Neural progenitor cell (in vitro differentiated cells): ENCODE results near the gene NCDN.

Source experiments
- EZH2 ChIP-seq: fragments of 200-600 bp; sonication (generic); IDR thresholded peaks from 2 replicates; pipeline ENCODE4 v1.6.1; 2017; ENCODE audit warnings: antibody characterized with exemption, mild to moderate bottlenecking, moderate library complexity
- EZH2phosphoT487 ChIP-seq: fragments of 200-600 bp; sonication (generic); IDR thresholded peaks from 2 replicates; pipeline ENCODE4 v1.6.1; 2017; ENCODE audit warnings: antibody characterized with exemption
- TF ChIP-seq, protein P1 (sequence below): fragments of 200-600 bp; sonication (generic); IDR thresholded peaks from 2 replicates; pipeline ENCODE4 v1.5.1; 2017; ENCODE audit warnings: antibody characterized with exemption, mild to moderate bottlenecking

DNA sequence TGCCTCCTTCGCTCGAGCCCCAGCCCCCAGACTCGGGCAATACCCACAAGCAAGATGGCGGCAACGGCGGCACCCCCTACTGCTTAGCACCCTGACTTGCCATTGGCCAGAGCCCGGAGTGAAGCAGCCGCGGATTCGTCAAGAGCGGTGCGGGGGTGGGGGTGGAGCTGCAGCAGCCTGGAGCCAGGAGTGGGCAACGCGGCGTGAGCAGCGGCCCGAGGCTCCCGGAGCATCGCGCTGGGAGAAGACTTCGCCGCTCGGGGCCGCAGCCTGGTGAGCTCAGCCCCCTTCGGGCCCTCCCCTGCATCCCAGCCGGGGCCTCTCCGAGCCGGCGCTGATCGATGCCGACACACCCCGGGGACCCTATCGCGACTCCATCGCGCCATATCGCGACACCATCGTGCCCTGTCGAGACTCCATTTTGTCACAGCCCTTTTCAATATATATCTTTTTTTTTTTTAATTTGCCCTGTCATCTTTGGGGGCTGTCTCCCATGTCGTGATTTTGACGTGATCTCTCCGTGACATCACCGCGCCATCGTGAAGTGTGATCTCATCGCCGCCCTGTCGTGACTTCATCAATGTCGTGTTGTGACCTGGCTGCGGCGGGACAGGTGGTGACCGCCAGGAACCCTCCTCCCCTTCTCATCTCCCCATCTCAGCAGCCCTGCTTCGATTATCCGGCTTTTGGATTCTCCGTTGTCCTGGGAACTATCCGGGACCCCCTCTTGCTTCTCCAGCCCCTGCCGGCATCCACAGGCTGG, at the start of gene NCDN:
- TF ChIP-seq, protein P1, sequence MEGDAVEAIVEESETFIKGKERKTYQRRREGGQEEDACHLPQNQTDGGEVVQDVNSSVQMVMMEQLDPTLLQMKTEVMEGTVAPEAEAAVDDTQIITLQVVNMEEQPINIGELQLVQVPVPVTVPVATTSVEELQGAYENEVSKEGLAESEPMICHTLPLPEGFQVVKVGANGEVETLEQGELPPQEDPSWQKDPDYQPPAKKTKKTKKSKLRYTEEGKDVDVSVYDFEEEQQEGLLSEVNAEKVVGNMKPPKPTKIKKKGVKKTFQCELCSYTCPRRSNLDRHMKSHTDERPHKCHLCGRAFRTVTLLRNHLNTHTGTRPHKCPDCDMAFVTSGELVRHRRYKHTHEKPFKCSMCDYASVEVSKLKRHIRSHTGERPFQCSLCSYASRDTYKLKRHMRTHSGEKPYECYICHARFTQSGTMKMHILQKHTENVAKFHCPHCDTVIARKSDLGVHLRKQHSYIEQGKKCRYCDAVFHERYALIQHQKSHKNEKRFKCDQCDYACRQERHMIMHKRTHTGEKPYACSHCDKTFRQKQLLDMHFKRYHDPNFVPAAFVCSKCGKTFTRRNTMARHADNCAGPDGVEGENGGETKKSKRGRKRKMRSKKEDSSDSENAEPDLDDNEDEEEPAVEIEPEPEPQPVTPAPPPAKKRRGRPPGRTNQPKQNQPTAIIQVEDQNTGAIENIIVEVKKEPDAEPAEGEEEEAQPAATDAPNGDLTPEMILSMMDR: no peak
- TF ChIP-seq EZH2 (no peak), EZH2phosphoT487 (no peak)
